Endodermal cell (in vitro differentiated cells): ENCODE measurements around the gene ZNHIT6. TPM values are rescaled to one million over a fixed set of nuclear protein-coding genes. Genes with fewer than 3 reads are reported as not detected.
A peak's percentile ranks its signal among the peaks of the same experiment; 100 is the strongest.

Experiments used
- DNase-seq: peaks from one replicate; pipeline ENCODE4 v3.0.0-alpha.2; 2017
- H3K27ac ChIP-seq: 2 replicates; pipeline ENCODE4 v1.5.1; 2013; ENCODE audit warnings: mild to moderate bottlenecking, low read depth, low read length, moderate library complexity
- H3K27me3 ChIP-seq: 2 replicates; pipeline ENCODE4 v1.6.1; 2013; ENCODE audit warnings: mild to moderate bottlenecking, low read length, moderate library complexity; ENCODE audit not compliant: insufficient read depth, control insufficient read depth, poor library complexity, severe bottlenecking
- H3K36me3 ChIP-seq: 2 replicates; pipeline ENCODE4 v1.7.0; 2013; ENCODE audit warnings: mild to moderate bottlenecking, low read length, moderate library complexity; ENCODE audit not compliant: control insufficient read depth, insufficient read depth
- H3K4me1 ChIP-seq: one replicate; pipeline ENCODE4 v1.7.0; 2013; ENCODE audit warnings: low read length; ENCODE audit not compliant: control insufficient read depth, insufficient read depth
- H3K4me3 ChIP-seq: 2 replicates; pipeline ENCODE4 v1.5.1; 2013; ENCODE audit warnings: mild to moderate bottlenecking, low read length, moderate library complexity
- H3K9ac ChIP-seq: 2 replicates; pipeline ENCODE4 v1.6.1; 2013; ENCODE audit warnings: mild to moderate bottlenecking, low read length, moderate library complexity; ENCODE audit not compliant: poor library complexity, severe bottlenecking; ENCODE audit errors: extremely low read depth
- H3K9me3 ChIP-seq: 2 replicates; pipeline ENCODE4 v1.6.1; 2013; ENCODE audit warnings: mild to moderate bottlenecking, low read length, moderate library complexity; ENCODE audit not compliant: control insufficient read depth
- H3K27ac Mint-ChIP-seq: 2 replicates; pipeline ENCODE4 v1.8.0; 2020; ENCODE audit warnings: mixed read lengths
- H3K27me3 Mint-ChIP-seq: 2 replicates; pipeline ENCODE4 v1.8.0; 2021; ENCODE audit warnings: mild to moderate bottlenecking, mixed read lengths; ENCODE audit not compliant: insufficient read depth
- H3K36me3 Mint-ChIP-seq: 2 replicates; pipeline ENCODE4 v1.8.0; 2020; ENCODE audit warnings: low read depth, mixed read lengths
- H3K4me1 Mint-ChIP-seq: 2 replicates; pipeline ENCODE4 v1.8.0; 2020; ENCODE audit warnings: mixed read lengths
- H3K4me3 Mint-ChIP-seq: 2 replicates; pipeline ENCODE4 v1.8.0; 2020; ENCODE audit warnings: mild to moderate bottlenecking, moderate library complexity, mixed read lengths
- H3K9me3 Mint-ChIP-seq: 2 replicates; pipeline ENCODE4 v1.8.0; 2020; ENCODE audit warnings: mild to moderate bottlenecking, mixed read lengths
- WGBS, 2 experiments: methylation state at CpG; one replicate each; pipeline versions ENCODE4 v1.1.5 to v1.1.7; 2013; ENCODE audit warnings: missing lambda C conversion rate in 2 of 2, mixed read lengths in 1 of 2; ENCODE audit not compliant: insufficient coverage in 1 of 2, insufficient read length in 1 of 2; 5-methylcytosine and 5-hydroxymethylcytosine counted together
- total RNA-seq, 2 donors: library from RNA; stranded (reverse); fragmentation: NEBNext Ultra II Directional in 1 of 2; extraction: Animal tissue kit (Norgen Biotek cat#: 25700) in 1 of 2; gene quantifications; 2 replicates in 1 of 2; 3 replicates in 1 of 2; pipeline ENCODE4 v1.2.1, GENCODE V29; 2021
- TF ChIP-seq, protein P1 (sequence below): fragments of 200-600 bp; sonication (generic); conservative IDR thresholded peaks from 2 replicates; pipeline ENCODE4 v1.5.0; 2021; ENCODE audit warnings: antibody characterized with exemption, mild to moderate bottlenecking

Gene ZNHIT6
- total RNA-seq, 2 donors from 2014 or later: 11.3 to 12.4 TPM

DNA sequence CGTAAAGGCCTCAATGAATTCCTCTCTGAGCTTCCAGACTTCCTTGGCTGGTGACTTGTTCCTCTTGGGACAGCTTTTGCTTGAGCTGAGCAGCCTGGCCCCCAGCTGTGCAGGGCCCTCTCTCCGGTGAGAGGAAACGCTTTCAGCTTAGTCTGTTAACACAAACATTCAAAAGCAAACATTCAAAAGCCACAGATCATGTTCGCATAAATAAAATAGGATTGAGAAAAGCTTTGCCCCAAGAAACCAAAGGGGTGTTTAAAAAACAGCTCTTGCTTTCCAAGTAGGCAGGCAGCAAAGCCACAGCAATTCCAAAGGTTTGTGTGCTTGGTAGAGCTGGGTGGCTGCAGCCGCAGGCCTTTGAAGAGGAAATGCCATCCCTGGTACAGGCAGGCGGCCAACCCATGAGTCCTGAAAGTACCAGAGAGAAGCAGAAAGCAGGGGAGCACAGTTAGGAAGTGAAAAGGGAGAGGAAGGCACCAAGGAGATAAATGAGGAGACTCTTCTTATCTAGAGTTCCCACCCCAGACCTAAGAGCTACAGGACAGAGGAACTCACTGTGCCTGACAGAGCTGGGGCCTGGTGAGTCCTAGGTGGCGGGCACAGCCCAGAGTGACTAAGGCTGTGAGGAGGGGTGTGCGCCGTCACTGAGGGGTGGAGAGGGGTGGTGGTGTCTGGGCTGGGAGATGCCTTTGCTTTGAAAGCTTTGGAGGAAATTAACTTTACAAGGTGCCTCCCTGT lies 79.3 kb downstream of the ZNHIT6 start:
- Mint-ChIP-seq H3K4me1 (peaks cover 14% of the 10 kb centered on the region), H3K4me3 (peak overlapping the region; percentile 22), H3K27me3 (no peaks in the 10 kb centered on the region), H3K9me3 (no peaks in the 10 kb centered on the region), H3K36me3 (peaks cover 12% of the 10 kb centered on the region), H3K27ac (peak overlapping the region; percentile 81)
- H3K27me3 ChIP-seq: no peaks in the 10 kb centered on the region
- H3K27ac ChIP-seq: peak overlapping the region; percentile 40
- no peak overlapping the region for H3K4me3 ChIP-seq
- H3K4me1 ChIP-seq: peaks cover 10% of the 10 kb centered on the region
- DNase-seq: peak; percentile 80
- H3K9ac ChIP-seq: no peak overlapping the region
- no peaks in the 10 kb centered on the region for H3K36me3 ChIP-seq
- 46 to 60% methylated on average over 8 to 9 of the region's 9 CpGs for whole genome bisulfite sequencing, 2 experiments
- no peaks in the 10 kb centered on the region for H3K9me3 ChIP-seq
- TF ChIP-seq, protein P1, sequence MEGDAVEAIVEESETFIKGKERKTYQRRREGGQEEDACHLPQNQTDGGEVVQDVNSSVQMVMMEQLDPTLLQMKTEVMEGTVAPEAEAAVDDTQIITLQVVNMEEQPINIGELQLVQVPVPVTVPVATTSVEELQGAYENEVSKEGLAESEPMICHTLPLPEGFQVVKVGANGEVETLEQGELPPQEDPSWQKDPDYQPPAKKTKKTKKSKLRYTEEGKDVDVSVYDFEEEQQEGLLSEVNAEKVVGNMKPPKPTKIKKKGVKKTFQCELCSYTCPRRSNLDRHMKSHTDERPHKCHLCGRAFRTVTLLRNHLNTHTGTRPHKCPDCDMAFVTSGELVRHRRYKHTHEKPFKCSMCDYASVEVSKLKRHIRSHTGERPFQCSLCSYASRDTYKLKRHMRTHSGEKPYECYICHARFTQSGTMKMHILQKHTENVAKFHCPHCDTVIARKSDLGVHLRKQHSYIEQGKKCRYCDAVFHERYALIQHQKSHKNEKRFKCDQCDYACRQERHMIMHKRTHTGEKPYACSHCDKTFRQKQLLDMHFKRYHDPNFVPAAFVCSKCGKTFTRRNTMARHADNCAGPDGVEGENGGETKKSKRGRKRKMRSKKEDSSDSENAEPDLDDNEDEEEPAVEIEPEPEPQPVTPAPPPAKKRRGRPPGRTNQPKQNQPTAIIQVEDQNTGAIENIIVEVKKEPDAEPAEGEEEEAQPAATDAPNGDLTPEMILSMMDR: no peak

DNA sequence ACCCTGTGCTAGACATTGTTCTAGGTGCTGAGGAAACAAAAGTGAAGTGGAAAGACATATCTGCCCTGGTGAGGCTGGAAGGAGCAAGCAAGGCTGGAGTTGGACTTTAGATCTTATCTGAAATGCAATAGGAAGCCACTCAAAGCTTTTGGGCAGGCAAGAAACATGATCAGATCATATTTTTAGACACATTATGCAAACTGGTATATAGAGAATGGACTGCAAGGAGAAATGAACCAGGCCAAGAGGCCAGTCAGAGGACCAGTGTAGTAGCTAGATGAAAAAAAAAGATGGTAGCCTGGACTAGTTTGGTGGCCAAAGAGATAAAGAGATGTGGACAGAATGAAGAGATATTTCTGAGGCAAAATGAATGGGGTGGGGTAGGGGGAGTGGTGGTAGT lies 81.4 kb downstream of the ZNHIT6 start:
- Histone ChIP-seq H3K27me3 (no peaks in the 10 kb centered on the region), H3K9me3 (peaks cover 17% of the 10 kb centered on the region), H3K9ac (no peak overlapping the region), H3K4me1 (peaks cover 10% of the 10 kb centered on the region), H3K27ac (no peak overlapping the region), H3K36me3 (no peaks in the 10 kb centered on the region), H3K4me3 (no peak overlapping the region)
- Mint-ChIP-seq H3K9me3 (peaks cover 19% of the 10 kb centered on the region), H3K4me1 (peaks cover 14% of the 10 kb centered on the region), H3K27ac (no peak overlapping the region), H3K27me3 (no peaks in the 10 kb centered on the region), H3K4me3 (no peak overlapping the region), H3K36me3 (peaks cover 28% of the 10 kb centered on the region)
- TF ChIP-seq, protein P1: no peak
- no peak for DNase-seq

DNA sequence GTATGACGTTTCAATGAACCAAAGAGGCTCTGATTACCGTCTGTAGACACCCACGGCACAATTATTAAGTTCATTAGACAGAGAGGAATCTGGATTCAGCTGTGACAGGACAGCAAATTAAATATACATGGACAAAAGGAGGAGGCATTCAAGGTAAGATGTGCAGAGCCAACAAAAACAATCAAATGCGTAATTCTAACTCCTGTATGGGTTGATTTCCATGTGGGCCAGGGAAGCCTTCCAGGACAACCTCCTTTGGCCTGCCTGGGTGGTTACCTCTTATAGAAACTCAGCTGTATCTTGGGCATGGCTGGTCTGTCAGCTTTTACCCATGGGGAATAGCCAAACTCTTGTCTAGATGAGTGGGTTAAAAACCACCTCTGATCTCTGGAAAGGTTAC lies 83.9 kb downstream of the ZNHIT6 start:
- Mint-ChIP-seq H3K4me3 (no peak overlapping the region), H3K4me1 (peaks cover 8% of the 10 kb centered on the region), H3K27me3 (no peaks in the 10 kb centered on the region), H3K27ac (no peak overlapping the region), H3K9me3 (peaks cover 38% of the 10 kb centered on the region), H3K36me3 (peaks cover 32% of the 10 kb centered on the region)
- no peak for DNase-seq
- no peaks in the 10 kb centered on the region for H3K27me3 ChIP-seq
- peaks cover 9% of the 10 kb centered on the region for H3K4me1 ChIP-seq
- 93 to 96% methylated on average over 4 of the region's 4 CpGs for WGBS, 2 experiments
- H3K9me3 ChIP-seq: peaks cover 32% of the 10 kb centered on the region
- no peak overlapping the region for H3K27ac ChIP-seq
- H3K4me3 ChIP-seq: no peak overlapping the region
- H3K9ac ChIP-seq: no peak overlapping the region
- H3K36me3 ChIP-seq: no peaks in the 10 kb centered on the region
- TF ChIP-seq, protein P1: no peak
